Measurements from ENCODE around the gene MSH5. TPM values are rescaled to one million over a fixed set of nuclear protein-coding genes. Genes with fewer than 3 reads are reported as not detected.

The MSH5 gene
- total and polyA plus RNA-seq, 9 of the 15 experiments (the other 6 are each of a cell fraction or from before 2014, with no cell fraction given), result 12.5 to 104 (median 46.6) TPM

DNA sequence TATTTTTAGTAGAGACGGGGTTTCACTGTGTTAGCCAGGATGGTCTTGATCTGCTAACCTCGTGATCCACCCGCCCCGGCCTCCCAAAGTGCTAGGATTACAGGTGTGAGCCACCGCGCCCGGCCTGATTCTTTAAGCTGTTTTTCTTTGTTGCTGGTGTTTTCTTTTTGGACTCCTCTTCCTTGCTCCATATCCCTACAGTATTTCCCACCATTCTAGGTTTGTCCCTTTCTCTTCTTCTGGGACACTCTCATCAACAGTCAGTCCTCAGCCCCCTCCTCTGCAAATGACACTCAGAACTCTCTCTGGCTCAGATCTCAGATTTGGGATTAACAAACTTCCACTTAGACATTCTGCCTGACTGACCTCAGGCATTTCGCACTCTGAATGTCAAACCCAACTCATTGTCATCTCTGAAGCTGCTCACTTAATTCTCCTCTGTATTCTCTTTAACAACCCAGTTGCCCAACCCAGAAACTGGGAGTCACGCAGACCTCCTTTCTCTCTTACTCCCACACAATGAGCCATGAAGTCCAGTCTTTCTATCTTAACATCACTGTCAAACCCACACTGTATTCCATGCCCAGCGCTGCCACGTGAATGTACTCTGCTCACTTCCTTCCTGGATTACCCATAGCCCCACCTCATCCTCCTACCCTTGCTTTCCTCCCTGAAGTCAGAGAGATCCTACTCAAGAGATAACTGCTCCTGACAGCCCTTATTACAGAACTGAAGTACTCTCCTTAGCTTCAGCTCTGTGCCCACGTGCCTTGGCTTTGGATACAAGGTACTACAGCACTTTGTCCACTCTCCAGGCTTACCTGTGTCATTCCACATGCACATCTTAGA is 14.1 kb upstream of the MSH5 start (continued):
- TF ChIP-seq, protein P1, sequence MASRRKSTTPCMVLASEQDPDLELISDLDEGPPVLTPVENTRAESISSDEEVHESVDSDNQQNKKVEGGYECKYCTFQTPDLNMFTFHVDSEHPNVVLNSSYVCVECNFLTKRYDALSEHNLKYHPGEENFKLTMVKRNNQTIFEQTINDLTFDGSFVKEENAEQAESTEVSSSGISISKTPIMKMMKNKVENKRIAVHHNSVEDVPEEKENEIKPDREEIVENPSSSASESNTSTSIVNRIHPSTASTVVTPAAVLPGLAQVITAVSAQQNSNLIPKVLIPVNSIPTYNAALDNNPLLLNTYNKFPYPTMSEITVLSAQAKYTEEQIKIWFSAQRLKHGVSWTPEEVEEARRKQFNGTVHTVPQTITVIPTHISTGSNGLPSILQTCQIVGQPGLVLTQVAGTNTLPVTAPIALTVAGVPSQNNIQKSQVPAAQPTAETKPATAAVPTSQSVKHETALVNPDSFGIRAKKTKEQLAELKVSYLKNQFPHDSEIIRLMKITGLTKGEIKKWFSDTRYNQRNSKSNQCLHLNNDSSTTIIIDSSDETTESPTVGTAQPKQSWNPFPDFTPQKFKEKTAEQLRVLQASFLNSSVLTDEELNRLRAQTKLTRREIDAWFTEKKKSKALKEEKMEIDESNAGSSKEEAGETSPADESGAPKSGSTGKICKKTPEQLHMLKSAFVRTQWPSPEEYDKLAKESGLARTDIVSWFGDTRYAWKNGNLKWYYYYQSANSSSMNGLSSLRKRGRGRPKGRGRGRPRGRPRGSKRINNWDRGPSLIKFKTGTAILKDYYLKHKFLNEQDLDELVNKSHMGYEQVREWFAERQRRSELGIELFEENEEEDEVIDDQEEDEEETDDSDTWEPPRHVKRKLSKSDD (conservative IDR thresholded peaks at IDR 0.05; ENCODE audit: low read length), result no peak
- TF ChIP-seq, protein P2, sequence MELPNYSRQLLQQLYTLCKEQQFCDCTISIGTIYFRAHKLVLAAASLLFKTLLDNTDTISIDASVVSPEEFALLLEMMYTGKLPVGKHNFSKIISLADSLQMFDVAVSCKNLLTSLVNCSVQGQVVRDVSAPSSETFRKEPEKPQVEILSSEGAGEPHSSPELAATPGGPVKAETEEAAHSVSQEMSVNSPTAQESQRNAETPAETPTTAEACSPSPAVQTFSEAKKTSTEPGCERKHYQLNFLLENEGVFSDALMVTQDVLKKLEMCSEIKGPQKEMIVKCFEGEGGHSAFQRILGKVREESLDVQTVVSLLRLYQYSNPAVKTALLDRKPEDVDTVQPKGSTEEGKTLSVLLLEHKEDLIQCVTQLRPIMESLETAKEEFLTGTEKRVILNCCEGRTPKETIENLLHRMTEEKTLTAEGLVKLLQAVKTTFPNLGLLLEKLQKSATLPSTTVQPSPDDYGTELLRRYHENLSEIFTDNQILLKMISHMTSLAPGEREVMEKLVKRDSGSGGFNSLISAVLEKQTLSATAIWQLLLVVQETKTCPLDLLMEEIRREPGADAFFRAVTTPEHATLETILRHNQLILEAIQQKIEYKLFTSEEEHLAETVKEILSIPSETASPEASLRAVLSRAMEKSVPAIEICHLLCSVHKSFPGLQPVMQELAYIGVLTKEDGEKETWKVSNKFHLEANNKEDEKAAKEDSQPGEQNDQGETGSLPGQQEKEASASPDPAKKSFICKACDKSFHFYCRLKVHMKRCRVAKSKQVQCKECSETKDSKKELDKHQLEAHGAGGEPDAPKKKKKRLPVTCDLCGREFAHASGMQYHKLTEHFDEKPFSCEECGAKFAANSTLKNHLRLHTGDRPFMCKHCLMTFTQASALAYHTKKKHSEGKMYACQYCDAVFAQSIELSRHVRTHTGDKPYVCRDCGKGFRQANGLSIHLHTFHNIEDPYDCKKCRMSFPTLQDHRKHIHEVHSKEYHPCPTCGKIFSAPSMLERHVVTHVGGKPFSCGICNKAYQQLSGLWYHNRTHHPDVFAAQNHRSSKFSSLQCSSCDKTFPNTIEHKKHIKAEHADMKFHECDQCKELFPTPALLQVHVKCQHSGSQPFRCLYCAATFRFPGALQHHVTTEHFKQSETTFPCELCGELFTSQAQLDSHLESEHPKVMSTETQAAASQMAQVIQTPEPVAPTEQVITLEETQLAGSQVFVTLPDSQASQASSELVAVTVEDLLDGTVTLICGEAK (IDR thresholded peaks at IDR 0.05), result 0 out of 2 replicates have a peak, but pooled peaks have one; percentile 58
- TF ChIP-seq, protein P2 (CRISPR knock-in tag; IDR thresholded peaks at IDR 0.05), result no peak
- TF ChIP-seq PURB (CRISPR knock-in tag; IDR thresholded peaks at IDR 0.05; ENCODE audit: low read depth), result no peak
- no peak for TF ChIP-seq TAF7 (tag; IDR thresholded peaks at IDR 0.05)
- TF ChIP-seq STAG1 (CRISPR knock-in tag; IDR thresholded peaks at IDR 0.05; ENCODE audit: borderline replicate concordance), result no peak
- no peak for TF ChIP-seq CC2D1A (IDR thresholded peaks at IDR 0.05)
- no peak for TF ChIP-seq ZNF764 (CRISPR knock-in tag; IDR thresholded peaks at IDR 0.05; ENCODE audit: low read depth)
- no peak for TF ChIP-seq HLTF (IDR thresholded peaks at IDR 0.05)
- TF ChIP-seq CREB1 (IDR thresholded peaks at IDR 0.05), result no peak
- TF ChIP-seq CREB1 (CRISPR knock-in tag; IDR thresholded peaks at IDR 0.05), result no peak
- TF ChIP-seq, protein P3, sequence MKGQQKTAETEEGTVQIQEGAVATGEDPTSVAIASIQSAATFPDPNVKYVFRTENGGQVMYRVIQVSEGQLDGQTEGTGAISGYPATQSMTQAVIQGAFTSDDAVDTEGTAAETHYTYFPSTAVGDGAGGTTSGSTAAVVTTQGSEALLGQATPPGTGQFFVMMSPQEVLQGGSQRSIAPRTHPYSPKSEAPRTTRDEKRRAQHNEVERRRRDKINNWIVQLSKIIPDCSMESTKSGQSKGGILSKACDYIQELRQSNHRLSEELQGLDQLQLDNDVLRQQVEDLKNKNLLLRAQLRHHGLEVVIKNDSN (CRISPR knock-in tag; IDR thresholded peaks at IDR 0.05), result no peak
- TF ChIP-seq EWSR1 (IDR thresholded peaks at IDR 0.05; ENCODE audit: borderline replicate concordance, low read depth, partially characterized antibody), result no peak
- TF ChIP-seq KLF6 (CRISPR knock-in tag; IDR thresholded peaks at IDR 0.05; ENCODE audit: borderline replicate concordance), result peak; percentile 88; the same call in 1 of the 2 replicates
- TF ChIP-seq THRAP3 (IDR thresholded peaks at IDR 0.05; ENCODE audit: borderline replicate concordance), result no peak
